Measurements from ENCODE around the gene CHN2. TPM values are rescaled to one million over a fixed set of nuclear protein-coding genes. Genes with fewer than 3 reads are reported as not detected.

The CHN2 gene
- total RNA-seq, 1 donor from 2014 or later = 0.50 TPM

GRCh38 chr7:29282819-29283414 lies 88.3 kb downstream of the CHN2 start:
- Mint-ChIP-seq H3K9me3 (ENCODE audit: low read depth) (no peaks in the 10 kb centered on the region), H3K36me3 (ENCODE audit: low read depth) (peaks cover 3% of the 10 kb centered on the region), H3K4me1 (ENCODE audit: low read depth) (peaks cover 20% of the 10 kb centered on the region), H3K27ac (ENCODE audit: unreplicated experiment) (no peak overlapping the region), H3K27me3 (ENCODE audit: low read depth) (peaks cover 20% of the 10 kb centered on the region), H3K4me3 (ENCODE audit: unreplicated experiment) (no peak overlapping the region)
- TF ChIP-seq CTCF (IDR thresholded peaks at IDR 0.05) = no peak
- DNase-seq (ENCODE audit: low spot score) = no peak

DNA sequence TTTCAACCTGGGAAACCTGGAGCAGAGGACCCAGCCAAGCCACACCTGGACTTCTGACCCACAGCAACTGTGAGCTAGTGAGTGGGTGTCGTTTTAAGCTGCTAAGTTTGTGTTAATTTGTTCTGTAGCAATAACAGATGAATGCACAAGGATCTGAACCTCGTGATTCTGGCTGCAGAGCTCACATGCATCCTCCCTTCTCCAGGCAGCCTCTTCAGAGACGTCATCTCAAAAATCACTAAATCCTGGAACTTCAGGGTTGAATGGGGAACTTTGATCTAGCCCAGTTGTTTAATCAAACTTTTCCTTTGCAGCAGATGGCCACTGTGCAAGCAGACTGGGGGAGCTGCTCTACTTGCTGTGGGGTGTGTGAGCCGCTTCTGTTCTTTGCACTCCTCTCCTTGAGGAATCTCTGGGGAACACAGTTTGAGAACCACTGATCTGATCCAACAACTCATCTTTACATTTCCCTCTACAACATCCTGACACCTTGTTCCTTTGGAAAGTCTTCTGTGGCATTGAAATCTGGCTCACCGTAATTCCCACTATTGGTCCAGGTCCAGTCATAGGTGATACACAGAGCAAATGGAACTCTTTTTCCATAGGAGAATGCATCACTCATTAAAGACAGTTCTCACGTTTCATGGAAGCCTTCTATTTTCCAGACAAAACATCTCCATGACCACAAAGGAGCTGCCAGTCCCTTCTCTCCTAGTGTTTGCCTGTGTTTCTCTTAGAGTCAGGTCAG lies 90.3 kb downstream of the CHN2 start:
- no peak for TF ChIP-seq CTCF (IDR thresholded peaks at IDR 0.05)
- peaks cover 26% of the 10 kb centered on the region for H3K4me1 Mint-ChIP-seq (ENCODE audit: low read depth)
- no peak overlapping the region for H3K27ac Mint-ChIP-seq (ENCODE audit: unreplicated experiment)

GRCh38 chr7:29285444-29285793 lies 90.8 kb downstream of the CHN2 start:
- Mint-ChIP-seq H3K27ac (ENCODE audit: unreplicated experiment) (no peak overlapping the region), H3K36me3 (ENCODE audit: low read depth) (no peaks in the 10 kb centered on the region), H3K4me3 (ENCODE audit: unreplicated experiment) (no peak overlapping the region), H3K9me3 (ENCODE audit: low read depth) (no peaks in the 10 kb centered on the region), H3K27me3 (ENCODE audit: low read depth) (peaks cover 13% of the 10 kb centered on the region), H3K4me1 (ENCODE audit: low read depth) (peaks cover 26% of the 10 kb centered on the region)
- DNase-seq (ENCODE audit: low spot score) = no peak
- no peak for TF ChIP-seq CTCF (IDR thresholded peaks at IDR 0.05)

More for the DNA sequence above, 90.3 kb downstream of the CHN2 start:
- no peak for DNase-seq (ENCODE audit: low spot score)
- H3K9me3 Mint-ChIP-seq (ENCODE audit: low read depth) = no peaks in the 10 kb centered on the region
- H3K4me3 Mint-ChIP-seq (ENCODE audit: unreplicated experiment) = no peak overlapping the region
- H3K36me3 Mint-ChIP-seq (ENCODE audit: low read depth) = no peaks in the 10 kb centered on the region
- H3K27me3 Mint-ChIP-seq (ENCODE audit: low read depth) = peaks cover 13% of the 10 kb centered on the region

DNA sequence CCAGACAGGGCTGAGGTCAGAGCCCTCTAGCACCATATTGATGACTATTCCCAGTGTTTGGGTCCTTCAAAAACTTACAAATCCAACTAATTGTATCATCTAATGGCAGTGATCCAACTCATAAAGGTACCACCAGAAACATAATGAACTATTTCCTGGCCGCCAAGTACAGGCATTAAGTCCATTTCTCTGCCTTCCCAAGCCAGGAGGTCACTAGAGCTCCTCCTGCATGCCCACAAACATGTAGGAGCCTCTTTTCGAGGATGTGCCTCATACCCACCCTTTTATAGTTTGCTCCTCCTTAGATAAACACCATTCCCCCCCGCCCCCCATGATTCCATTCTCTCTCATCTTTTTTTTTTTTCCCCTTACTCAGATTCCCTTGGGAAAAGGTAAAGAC lies 91.3 kb downstream of the CHN2 start:
- no peaks in the 10 kb centered on the region for H3K36me3 Mint-ChIP-seq (ENCODE audit: low read depth)
- peaks cover 13% of the 10 kb centered on the region for H3K27me3 Mint-ChIP-seq (ENCODE audit: low read depth)
- no peak overlapping the region for H3K27ac Mint-ChIP-seq (ENCODE audit: unreplicated experiment)
- peaks cover 26% of the 10 kb centered on the region for H3K4me1 Mint-ChIP-seq (ENCODE audit: low read depth)
- no peak for DNase-seq (ENCODE audit: low spot score)
- no peak for TF ChIP-seq CTCF (IDR thresholded peaks at IDR 0.05)
- H3K9me3 Mint-ChIP-seq (ENCODE audit: low read depth) = no peaks in the 10 kb centered on the region
- no peak overlapping the region for H3K4me3 Mint-ChIP-seq (ENCODE audit: unreplicated experiment)

- H3K4me1 Mint-ChIP-seq (ENCODE audit: low read depth) = peaks cover 26% of the 10 kb centered on the region
Observed at GRCh38 chr7:29287366-29287765, 92.8 kb downstream of the CHN2 start.

More at GRCh38 chr7:29287366-29287765, 92.8 kb downstream of the CHN2 start:
- Mint-ChIP-seq H3K27ac (ENCODE audit: unreplicated experiment) (peak overlapping the region; percentile 37), H3K9me3 (ENCODE audit: low read depth) (no peaks in the 10 kb centered on the region), H3K27me3 (ENCODE audit: low read depth) (peaks cover 3% of the 10 kb centered on the region), H3K36me3 (ENCODE audit: low read depth) (no peaks in the 10 kb centered on the region), H3K4me3 (ENCODE audit: unreplicated experiment) (no peak overlapping the region)
- TF ChIP-seq CTCF (IDR thresholded peaks at IDR 0.05) = no peak
- DNase-seq (ENCODE audit: low spot score) = no peak
